LNCaP clone FGC (cell line): ENCODE measurements around the gene IGFLR1.

Source experiments
- DNase-seq: peaks from one replicate; pipeline ENCODE4 v3.0.0-alpha.2; 2011; ENCODE audit warnings: low read depth
- H3K4me3 ChIP-seq: 2 replicates; pipeline ENCODE4 v1.5.1; 2011; ENCODE audit warnings: mild to moderate bottlenecking, low read depth, low read length, control low read depth
- TF ChIP-seq, protein P1 (sequence below): IDR thresholded peaks from 2 replicates; pipeline ENCODE4 v1.5.1; 2012; ENCODE audit warnings: mild to moderate bottlenecking; ENCODE audit not compliant: control insufficient read depth, insufficient read depth; ENCODE audit errors: extremely low read depth

Gene IGFLR1

DNA sequence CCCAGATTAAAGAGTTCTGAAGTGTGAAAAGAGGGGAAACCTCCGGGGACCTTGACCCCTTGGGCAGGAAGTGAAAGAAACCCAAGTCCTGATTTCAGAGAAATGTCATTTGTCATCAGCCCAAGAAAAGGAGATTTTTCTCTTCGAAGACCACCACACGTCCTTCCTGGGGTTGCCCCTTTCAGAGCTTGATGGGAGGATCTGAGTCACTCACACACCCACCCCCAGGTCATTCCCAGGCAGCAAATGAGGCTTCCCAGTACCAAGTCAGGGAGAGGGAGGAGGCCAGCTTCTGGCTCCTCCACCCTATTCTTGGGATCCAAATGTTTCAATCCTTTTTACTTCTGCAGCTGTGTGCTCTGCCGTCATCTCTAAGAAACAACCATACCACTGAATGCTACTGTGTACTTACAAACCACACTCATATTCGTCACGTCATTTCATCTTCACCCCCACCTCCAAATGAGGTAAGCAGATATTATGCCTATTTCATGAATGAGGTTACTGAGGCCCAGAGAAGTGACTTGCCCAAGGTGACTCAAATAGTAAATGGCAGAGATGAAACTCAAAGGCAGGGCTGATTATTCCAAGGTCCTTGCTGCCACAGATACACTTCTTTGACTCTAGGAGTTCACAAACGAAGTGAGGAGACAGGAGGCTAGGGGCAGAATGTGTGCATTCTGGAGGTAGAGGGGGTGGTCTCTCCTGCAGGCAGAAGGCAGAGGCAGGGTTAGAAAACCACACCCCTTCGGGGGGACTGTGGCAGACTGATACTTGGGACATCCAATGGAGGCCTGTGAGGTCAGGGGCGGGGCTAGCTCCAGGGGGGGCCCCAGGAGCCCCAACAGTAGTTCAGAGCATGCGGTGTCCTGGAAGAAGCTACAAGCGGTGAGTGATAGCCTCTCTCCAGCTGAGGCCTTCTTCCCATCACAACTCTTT is 29.4 kb downstream of the IGFLR1 start:
- no peak overlapping the region for H3K4me3 ChIP-seq
- DNase-seq: no peak
- TF ChIP-seq, protein P1, sequence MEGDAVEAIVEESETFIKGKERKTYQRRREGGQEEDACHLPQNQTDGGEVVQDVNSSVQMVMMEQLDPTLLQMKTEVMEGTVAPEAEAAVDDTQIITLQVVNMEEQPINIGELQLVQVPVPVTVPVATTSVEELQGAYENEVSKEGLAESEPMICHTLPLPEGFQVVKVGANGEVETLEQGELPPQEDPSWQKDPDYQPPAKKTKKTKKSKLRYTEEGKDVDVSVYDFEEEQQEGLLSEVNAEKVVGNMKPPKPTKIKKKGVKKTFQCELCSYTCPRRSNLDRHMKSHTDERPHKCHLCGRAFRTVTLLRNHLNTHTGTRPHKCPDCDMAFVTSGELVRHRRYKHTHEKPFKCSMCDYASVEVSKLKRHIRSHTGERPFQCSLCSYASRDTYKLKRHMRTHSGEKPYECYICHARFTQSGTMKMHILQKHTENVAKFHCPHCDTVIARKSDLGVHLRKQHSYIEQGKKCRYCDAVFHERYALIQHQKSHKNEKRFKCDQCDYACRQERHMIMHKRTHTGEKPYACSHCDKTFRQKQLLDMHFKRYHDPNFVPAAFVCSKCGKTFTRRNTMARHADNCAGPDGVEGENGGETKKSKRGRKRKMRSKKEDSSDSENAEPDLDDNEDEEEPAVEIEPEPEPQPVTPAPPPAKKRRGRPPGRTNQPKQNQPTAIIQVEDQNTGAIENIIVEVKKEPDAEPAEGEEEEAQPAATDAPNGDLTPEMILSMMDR: no peak

DNA sequence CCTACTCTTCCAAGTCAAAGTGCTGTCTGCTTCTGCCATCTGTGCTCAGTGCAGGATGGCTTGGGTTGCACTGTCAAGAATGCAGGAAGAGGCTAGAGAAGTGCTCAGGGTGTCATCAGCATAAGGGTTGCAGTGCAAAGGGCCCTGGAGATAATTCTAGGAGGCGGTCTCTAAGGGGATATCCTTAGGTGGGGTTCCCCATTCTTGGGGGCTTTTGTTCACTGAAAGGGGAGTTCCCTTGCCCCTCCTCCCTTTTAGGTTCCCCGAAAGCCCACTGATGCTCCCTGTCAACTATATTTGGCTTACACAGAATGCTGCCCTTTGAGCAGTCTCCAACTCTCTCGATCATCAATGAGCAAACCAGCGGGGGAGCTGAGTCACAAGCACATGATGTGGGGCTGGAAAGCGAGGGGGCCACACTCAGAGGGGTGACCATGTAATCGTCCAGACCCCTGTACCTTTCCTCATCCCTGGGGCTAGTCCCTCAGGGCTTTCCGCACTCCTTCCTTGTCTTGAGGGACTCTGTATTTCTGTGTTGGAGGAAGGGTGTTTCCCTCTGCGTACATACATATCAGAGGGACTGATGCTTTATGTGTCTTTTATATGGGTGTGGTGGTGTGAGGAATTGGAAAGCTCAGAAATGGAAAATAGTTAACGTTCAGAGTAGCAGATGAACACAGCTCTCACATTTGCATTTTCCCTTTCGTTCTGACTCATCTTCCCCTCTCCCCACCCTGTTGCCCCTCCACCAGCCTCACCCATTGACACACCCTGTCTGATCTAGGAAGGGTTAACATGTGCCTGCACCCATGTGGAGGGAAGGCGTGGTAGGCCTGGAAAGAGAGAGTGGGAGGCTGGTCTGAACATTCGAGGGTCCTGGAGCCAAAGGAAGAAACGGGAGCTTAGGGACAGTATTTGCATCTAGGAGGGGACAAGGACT is 31.2 kb downstream of the IGFLR1 start:
- H3K4me3 ChIP-seq: no peak overlapping the region
- TF ChIP-seq, protein P1: no peak
- DNase-seq: no peak

DNA sequence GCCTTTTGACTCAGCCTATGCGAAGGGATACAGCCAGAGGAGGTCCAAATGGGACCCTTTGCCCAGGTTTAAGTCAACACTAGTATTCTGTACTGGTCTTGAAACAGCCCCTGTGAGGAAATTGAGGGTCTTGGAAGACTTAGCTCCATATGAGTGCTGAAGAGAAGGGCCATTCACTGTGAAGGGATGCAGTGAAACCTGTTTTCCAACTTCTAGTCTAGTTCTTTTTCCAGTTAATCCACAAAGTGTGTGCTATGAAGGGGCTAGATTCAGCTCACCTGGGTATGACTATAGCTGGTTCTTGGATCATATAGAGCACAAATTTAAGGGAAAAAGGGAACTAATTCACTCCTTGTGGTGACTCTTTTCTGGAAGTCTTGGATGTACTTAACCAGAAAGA is 33.9 kb downstream of the IGFLR1 start:
- DNase-seq: no peak
- H3K4me3 ChIP-seq: no peak overlapping the region
- TF ChIP-seq, protein P1: no peak

DNA sequence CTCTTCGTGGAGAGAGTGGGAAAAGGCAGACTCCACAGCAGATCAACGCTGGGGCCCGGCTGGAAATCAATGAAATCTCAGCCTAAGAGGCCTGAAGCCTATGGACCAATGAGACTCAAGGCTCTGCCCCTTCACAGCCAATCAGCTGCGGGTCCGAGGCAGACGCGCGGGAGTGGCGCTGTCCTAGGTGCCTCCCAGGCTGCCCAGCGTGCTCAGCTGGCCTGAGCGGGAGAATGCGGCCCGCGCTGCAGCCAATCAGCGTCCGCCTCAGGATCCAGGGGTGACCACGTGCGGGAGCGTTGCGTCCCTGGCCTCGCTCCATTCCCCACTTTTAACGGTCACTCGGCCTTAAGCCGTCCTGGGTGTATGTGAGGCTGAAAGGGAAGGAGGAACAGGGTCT is 38.0 kb downstream of the IGFLR1 start, which contains the start of gene ZBTB32:
ZBTB32 (plus strand) TSS at position 341 of the 400 bp plus-strand sequence. CDS start 10,069 bp downstream, outside the sequence.
- H3K4me3 ChIP-seq: no peak within 1 kb of the TSS
- no peak for DNase-seq
- TF ChIP-seq, protein P1: no peak

DNA sequence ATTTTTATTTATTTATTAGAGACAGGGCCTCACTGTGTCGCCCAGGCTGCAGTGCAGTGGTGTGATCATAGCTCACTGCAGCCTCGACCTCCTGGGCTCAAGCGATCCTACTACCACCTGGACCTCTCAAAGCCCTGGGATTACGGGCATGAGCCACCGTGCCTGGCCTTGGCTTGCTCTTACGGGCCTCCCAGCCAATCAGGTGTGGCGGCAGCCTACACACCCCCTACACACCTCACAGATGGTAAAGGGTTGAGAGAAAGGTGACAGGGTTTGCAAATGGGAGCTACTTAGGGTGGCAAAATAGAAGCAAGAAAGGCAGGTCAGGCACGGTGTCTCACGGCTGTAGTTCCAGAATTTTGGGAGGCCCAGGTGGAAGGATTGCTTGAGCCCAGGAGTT is 38.9 kb downstream of the IGFLR1 start:
- DNase-seq: no peak
- TF ChIP-seq, protein P1: no peak
- H3K4me3 ChIP-seq: no peak overlapping the region

DNA sequence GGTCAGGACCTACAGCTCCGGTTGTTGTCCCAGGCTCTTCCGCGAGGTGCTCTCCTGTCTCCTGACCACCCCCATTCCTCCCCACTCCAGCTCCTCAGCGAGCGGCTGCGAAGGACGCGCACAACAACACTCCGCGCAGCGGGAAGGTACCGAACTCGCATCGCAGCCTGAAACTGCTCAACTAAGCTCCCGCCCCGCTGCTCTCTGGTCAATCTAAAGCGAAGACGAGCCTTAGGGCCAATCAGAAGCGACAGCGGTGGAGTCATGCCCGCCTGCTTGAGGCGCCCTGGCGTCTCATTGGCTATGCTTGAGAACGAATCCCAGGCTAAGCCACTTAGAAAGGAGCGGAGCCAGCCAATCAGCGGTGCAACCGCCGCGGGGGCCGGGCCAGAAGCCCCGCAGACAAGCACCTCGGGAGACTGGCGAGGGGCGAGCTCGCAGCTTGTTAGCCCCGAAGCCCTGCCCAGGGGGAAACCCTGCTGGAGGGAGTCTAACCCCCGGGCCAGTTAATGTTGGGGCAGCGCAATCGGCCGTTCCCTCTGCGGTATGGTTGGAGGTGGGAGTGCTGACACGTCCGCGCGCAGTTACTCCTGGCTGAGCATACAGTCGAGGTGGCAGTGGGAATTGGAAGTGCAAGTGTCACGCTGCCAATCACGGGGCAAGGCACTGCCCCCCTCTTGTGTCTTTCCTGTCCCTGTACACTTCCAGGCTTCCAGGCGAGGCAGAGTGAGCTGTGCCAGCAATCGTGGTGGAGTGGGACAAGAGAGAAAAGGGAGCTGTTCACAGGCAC is 39.8 kb downstream of the IGFLR1 start:
- DNase-seq: peak; percentile 94
- peak overlapping the region; percentile 68 for H3K4me3 ChIP-seq
- TF ChIP-seq, protein P1: no peak
